NCI-H748 (cell line): Measurements from ENCODE around the gene SFSWAP.
"Not testable (repeated sequence)": the region's sequence is repeated elsewhere in the genome, so short reads cannot be mapped to it uniquely, and the experiment has no call there.

Experiments used
- DNase-seq: peaks from one replicate; lab custom pipeline; 2025; ENCODE audit not compliant: unreplicated experiment; lab: John Stamatoyannopoulos, UW

SFSWAP gene

GRCh38 chr12:131756441-131756840 is 45.6 kb downstream of the SFSWAP start:
- no peak for DNase-seq

GRCh38 chr12:131757111-131757510 is 46.2 kb downstream of the SFSWAP start:
- no peak for DNase-seq

GRCh38 chr12:131758016-131758739 is 47.3 kb downstream of the SFSWAP start:
- DNase-seq, result no peak

- DNase-seq, result no peak
Observed at GRCh38 chr12:131759176-131759575, 48.3 kb downstream of the SFSWAP start.

GRCh38 chr12:131761638-131762037 is 50.7 kb downstream of the SFSWAP start:
- DNase-seq, result no peak

DNA sequence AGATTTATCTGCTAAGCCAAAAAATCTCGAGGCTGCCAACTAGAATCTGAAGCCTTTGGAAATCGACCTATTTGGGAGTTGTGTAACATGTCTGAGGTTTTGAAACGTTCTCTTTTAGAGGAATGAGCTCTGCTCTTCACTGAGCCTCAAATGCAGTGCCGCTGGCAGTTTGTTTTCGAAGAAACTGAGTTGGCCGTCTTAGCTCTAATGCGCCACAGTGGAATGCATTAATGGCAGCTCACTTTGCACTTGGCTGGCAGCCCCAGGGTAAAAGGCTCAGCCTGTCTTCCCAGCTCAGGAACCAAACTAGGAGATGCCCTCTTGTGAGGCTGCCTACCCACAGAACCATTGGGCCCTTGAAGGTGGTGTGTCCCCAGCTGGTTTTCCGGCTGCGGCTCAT is 53.8 kb downstream of the SFSWAP start:
- DNase-seq, result no peak

DNA sequence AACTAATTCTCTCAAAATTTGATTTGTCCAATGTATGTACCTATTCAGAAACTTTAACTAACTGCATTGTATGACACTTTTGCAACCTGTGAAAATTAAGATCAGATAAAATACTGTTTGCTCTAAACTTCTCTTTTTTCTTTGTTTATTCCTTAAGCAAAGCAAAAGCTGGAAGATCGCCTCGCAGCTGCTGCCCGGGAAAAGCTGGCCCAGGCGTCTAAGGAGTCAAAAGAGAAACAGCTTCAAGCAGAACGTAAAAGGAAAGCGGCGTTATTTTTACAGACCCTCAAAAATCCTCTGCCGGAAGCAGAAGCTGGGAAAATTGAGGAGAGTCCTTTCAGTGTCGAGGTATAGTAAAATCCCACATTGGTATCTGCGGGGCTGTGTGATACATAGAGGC is 55.1 kb downstream of the SFSWAP start:
- DNase-seq, result no peak

GRCh38 chr12:131766382-131767107 is 55.7 kb downstream of the SFSWAP start:
- DNase-seq, result no peak

GRCh38 chr12:131770120-131770519 is 59.2 kb downstream of the SFSWAP start:
- no peak for DNase-seq

GRCh38 chr12:131771965-131772364 is 61.1 kb downstream of the SFSWAP start:
- no peak for DNase-seq

DNA sequence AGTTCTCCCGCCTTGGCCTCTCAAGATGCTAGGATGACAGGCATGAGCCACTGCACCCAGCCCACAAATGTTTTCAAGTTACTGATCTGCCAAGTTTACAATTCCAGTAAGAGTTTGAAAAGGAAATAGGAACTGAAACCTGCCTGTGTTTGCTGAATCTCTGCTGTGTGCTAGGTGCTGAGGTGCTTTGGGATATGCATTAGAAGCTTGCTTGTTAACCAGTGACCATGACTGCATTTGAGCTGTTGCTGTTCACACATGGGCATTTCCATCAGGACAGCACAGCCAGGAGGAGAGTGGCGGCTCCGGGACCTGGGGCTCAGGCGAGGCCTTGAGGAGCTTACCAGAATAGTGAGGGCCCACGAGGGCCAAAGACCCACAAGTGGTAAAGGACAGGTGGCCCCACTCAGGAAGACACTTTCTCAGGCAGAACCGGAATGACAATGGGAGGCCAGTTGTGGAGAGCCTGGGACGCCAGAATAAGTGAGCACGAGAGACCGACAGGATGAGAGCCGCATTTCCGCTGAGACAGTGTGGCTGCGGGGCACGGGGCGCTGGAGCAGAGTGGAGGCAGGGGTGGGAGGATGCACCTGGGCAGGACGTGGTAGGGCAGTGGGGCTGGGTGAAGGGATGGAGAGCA is 62.8 kb downstream of the SFSWAP start:
- DNase-seq, result no peak

- DNase-seq, result no peak
Observed at GRCh38 chr12:131774576-131775391, 63.9 kb downstream of the SFSWAP start.

- DNase-seq, result no peak
Observed at GRCh38 chr12:131775392-131776236, 64.7 kb downstream of the SFSWAP start.

- DNase-seq, result no peak
Observed at GRCh38 chr12:131776237-131776889, 65.5 kb downstream of the SFSWAP start.

- not testable (repeated sequence) for DNase-seq
Observed at GRCh38 chr12:131777269-131777668, 66.4 kb downstream of the SFSWAP start.

GRCh38 chr12:131779027-131779426 is 68.1 kb downstream of the SFSWAP start:
- no peak for DNase-seq

DNA sequence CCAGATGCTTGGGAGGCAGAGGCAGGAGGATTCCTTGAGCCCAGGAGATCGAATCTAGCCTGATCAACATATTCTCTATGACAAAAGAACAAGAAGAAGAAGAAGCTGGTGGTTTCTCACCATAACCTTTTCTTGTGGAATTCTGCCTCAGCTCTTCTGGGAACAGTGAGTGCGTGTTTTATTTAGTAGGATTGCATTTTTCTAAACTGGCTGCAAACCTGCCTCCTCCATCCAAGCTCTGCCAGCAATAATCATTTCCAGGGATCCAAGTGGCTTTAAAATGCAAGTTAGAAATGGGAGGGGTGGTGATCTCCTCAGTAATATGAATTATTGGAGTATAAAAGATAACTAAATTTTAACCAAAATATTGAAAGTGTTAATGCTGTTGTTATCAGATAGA is 71.2 kb downstream of the SFSWAP start:
- no peak for DNase-seq

GRCh38 chr12:131783915-131784541 is 73.1 kb downstream of the SFSWAP start:
- no peak for DNase-seq
